DMS 273 (cell line): Measurements from ENCODE around the gene SATB1.
"Not testable (repeated sequence)": the region's sequence is repeated elsewhere in the genome, so short reads cannot be mapped to it uniquely, and the experiment has no call there.

ENCODE experiments used
- DNase-seq: peaks from one replicate; lab custom pipeline; 2025; ENCODE audit not compliant: unreplicated experiment; lab: John Stamatoyannopoulos, UW

The SATB1 gene

GRCh38 chr3:18355832-18356231 is 69.3 kb downstream of the SATB1 start:
- no peak for DNase-seq

- no peak for DNase-seq
These were observed 70.4 kb downstream of the SATB1 start for GRCh38 chr3:18354701-18355100.

GRCh38 chr3:18351823-18352744 is 73.1 kb downstream of the SATB1 start:
- DNase-seq: no peak

- DNase-seq: no peak
These were observed 74.0 kb downstream of the SATB1 start for GRCh38 chr3:18351069-18351628.

DNA sequence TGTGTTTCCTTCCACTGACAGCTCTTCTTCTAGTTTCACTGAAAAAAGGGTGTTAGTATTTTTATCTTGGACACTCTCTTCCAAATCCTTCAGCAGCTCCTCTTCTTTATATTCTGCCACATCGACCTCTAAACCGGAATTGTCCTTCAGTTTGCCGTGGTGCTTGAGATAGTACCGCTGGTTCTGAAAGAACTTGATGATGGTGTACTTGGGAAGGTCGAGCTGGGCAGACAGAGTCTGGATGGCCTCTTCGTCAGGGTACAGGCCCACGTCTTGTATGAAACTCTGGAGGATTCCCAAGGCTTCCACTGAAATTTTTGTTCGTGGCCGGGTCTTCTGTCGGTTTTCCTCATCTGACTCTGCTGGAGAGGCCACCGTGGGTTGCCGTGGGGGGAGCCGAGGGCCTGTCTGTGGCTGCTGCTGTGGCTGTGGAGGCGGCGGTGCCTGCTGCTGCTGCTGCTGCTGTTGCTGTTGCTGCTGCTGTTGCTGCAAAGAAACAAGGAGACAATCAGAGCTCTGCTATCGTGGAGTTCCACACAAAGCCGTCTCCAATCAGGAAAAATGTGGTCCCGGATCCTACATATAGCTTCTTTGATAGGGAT is 75.8 kb downstream of the SATB1 start:
- DNase-seq: no peak

GRCh38 chr3:18346097-18346496 is 79.0 kb downstream of the SATB1 start:
- no peak for DNase-seq

DNA sequence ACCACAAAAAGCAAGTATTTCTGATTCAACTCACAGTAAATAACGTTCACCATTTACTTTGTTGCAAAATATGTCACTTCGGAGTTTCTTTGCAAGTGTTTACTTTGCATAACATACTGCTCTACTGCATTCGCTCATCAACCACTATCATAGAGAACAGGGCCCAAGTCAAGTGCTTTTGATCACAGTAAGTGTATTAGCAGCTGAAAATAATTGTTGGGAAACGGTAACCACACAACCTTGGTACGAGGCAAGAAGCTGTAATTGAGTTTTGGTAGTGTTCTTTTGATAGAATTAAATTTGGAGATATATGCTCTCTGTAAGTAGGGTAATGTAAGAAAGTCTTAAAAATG is 80.1 kb downstream of the SATB1 start:
- no peak for DNase-seq

DNA sequence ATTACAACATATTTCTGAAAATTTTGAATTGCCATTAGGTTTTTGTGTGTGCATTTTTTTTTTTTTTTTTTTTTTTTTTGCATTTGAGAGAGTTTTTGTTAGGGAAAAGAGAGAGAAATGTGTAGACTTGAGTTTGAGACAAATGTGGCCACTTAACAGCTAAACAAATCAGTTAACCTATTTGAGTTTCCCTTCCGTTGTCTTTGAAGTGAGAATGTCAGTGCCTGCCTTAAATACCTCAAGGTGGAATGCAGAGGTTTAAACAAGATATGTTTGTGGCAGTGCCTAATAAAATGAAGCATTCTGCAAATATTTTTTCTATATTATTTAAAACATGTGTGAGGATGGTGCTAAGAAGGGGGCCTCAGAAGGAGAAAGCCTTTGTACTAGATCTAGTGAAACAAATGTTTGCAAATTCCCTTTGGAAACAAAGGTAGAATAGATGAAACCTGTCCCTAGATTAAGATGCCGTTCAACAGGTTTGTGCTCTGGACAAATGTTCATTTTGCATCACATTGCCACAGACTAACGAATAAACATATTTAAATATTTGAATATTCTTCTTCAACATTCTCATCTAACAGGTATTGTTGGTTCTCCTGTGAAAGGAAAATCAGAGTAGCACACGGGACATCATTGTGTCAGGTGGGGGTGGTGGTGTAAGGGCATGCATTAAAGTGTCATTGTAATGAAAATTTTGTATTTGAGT is 80.7 kb downstream of the SATB1 start:
- DNase-seq: no peak

GRCh38 chr3:18343809-18344208 is 81.3 kb downstream of the SATB1 start:
- DNase-seq: no peak

GRCh38 chr3:18338827-18339514 is 86.2 kb downstream of the SATB1 start:
- DNase-seq: no peak

GRCh38 chr3:18337231-18337630 is 87.9 kb downstream of the SATB1 start:
- no peak for DNase-seq

- DNase-seq: no peak
These were observed 90.1 kb downstream of the SATB1 start for GRCh38 chr3:18334837-18335601.

DNA sequence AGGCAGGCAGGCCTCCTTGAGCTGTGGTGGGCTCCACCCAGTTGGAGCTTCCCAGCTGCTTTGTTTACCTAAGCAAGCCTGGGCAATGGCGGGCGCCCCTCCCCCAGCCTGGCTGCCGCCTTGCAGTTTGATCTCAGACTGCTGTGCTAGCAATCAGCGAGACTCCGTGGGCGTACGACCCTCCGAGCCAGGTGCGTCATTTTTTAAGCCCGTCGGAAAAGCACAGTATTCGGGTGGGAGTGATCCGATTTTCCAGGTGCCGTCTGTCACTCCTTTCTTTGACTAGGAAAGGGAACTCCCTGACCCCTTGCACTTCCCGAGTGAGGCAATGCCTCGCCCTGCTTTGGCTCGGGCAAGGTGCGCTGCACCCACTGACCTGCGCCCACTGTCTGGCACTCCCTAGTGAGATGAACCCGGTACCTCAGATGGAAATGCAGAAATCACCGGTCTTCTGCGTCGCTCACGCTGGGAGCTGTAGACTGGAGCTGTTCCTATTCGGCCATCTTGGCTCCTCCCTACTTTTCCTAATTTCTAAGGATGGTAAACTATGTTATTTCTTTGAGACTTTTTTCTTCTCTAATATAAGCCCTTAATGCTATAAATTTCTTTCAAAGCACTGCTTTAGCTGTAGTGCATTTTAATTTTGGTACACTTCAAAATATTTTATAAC is 94.2 kb downstream of the SATB1 start:
- not testable (repeated sequence) for DNase-seq

- DNase-seq: no peak
These were observed 117.0 kb downstream of the SATB1 start for GRCh38 chr3:18308096-18308650.

DNA sequence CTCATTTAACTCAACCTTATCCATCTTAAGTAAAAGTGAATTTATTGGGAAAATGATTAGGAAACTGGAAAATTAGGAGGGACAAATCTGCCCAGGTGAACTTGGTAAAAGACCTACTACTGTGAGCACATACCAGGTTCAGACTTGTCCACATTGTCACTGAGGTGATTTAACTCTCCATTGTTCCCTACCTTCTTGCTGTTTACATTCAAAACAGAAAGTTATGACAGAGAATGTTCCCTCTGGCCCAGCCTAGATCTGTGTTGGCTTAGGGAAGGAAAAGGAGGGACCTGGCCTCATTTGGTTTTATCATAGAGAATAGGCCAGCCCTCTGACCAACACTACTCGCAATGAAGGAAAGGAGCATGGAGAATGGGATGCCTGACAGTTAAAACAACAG is 117.6 kb downstream of the SATB1 start:
- no peak for DNase-seq

- DNase-seq: peak; percentile 46
These were observed 122.6 kb downstream of the SATB1 start for GRCh38 chr3:18302517-18302916.

- no peak for DNase-seq
These were observed 123.4 kb downstream of the SATB1 start for GRCh38 chr3:18301781-18302180.

- no peak for DNase-seq
These were observed 124.2 kb downstream of the SATB1 start for GRCh38 chr3:18300916-18301315.

DNA sequence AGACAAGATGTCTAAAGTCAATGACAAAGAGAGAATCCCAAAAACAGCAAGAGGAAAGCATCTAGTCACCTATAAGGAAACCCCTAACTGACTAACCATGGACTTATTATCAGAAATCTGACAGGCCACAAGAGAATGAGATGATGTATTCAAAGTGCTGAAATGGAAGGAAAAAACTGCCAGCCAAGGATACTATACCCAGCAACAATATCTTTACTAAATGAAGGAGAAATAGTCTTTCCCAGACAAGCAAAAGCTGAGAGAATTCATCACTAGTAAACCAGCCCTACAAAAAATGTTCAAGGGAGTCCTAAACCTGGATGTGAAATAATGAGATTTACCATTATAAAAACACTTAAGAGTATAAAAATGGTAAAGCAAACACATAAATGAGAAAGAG is 128.0 kb downstream of the SATB1 start:
- DNase-seq: no peak
